GM18909 (cell line): ENCODE results near the gene PELI2.
"Not testable (repeated sequence)": the region's sequence is repeated elsewhere in the genome, so short reads cannot be mapped to it uniquely, and the experiment has no call there.

Experiments used
- ATAC-seq: cut with Tn5 transposase; IDR thresholded peaks from one replicate; pipeline ENCODE4 v1.9.1; 2021; ENCODE audit warnings: mild to moderate bottlenecking; ENCODE audit not compliant: unreplicated experiment, poor library complexity

The PELI2 gene

GRCh38 chr14:56137849-56138248 lies 19.6 kb downstream of the PELI2 start:
- ATAC-seq: no peak

- no peak for ATAC-seq
Measured at GRCh38 chr14:56138928-56139327, 20.7 kb downstream of the PELI2 start.

- ATAC-seq: no peak
Measured at GRCh38 chr14:56142314-56142713, 24.1 kb downstream of the PELI2 start.

- no peak for ATAC-seq
Measured at GRCh38 chr14:56143025-56143424, 24.8 kb downstream of the PELI2 start.

- ATAC-seq: no peak
Measured at GRCh38 chr14:56144176-56144575, 26.0 kb downstream of the PELI2 start.

- no peak for ATAC-seq
Measured at GRCh38 chr14:56145181-56145769, 27.1 kb downstream of the PELI2 start.

- no peak for ATAC-seq
Measured at GRCh38 chr14:56145965-56146364, 27.8 kb downstream of the PELI2 start.

GRCh38 chr14:56147449-56147848 lies 29.2 kb downstream of the PELI2 start:
- no peak for ATAC-seq

- ATAC-seq: no peak
Measured at GRCh38 chr14:56147986-56148901, 30.0 kb downstream of the PELI2 start.

- no peak for ATAC-seq
Measured at GRCh38 chr14:56149151-56149550, 30.9 kb downstream of the PELI2 start.

- ATAC-seq: no peak
Measured at GRCh38 chr14:56149995-56150394, 31.8 kb downstream of the PELI2 start.

- ATAC-seq: no peak
Measured at GRCh38 chr14:56150645-56151345, 32.6 kb downstream of the PELI2 start.

GRCh38 chr14:56152221-56152620 lies 34.0 kb downstream of the PELI2 start:
- no peak for ATAC-seq

- ATAC-seq: no peak
Measured at GRCh38 chr14:56153267-56153666, 35.1 kb downstream of the PELI2 start.

GRCh38 chr14:56154321-56154720 lies 36.1 kb downstream of the PELI2 start:
- ATAC-seq: no peak

GRCh38 chr14:56156096-56156495 lies 37.9 kb downstream of the PELI2 start:
- no peak for ATAC-seq

- ATAC-seq: no peak
Measured at GRCh38 chr14:56159066-56159465, 40.9 kb downstream of the PELI2 start.

- ATAC-seq: no peak
Measured at GRCh38 chr14:56160088-56160487, 41.9 kb downstream of the PELI2 start.

GRCh38 chr14:56161658-56162057 lies 43.4 kb downstream of the PELI2 start:
- ATAC-seq: no peak

- ATAC-seq: no peak
Measured at GRCh38 chr14:56162476-56162875, 44.3 kb downstream of the PELI2 start.

GRCh38 chr14:56166579-56166978 lies 48.4 kb downstream of the PELI2 start:
- not testable (repeated sequence) for ATAC-seq
